ENCODE data around the gene LHX3.

Gene LHX3

GRCh38 chr9:136204838-136205706, at the start of gene LHX3:
LHX3 (minus strand) TSS chr9:136205128; CDS start chr9:136205012, 116 bp downstream.
- no peak for DNase-seq (ENCODE audit: low read depth in 2 of 2)

GRCh38 chr9:136253246-136254130, 48.6 kb upstream of the LHX3 start:
- no peak for DNase-seq (ENCODE audit: low read depth in 2 of 2)

GRCh38 chr9:136252846-136253245, 47.9 kb upstream of the LHX3 start:
- no peak for DNase-seq (ENCODE audit: low read depth in 2 of 2)

- DNase-seq (ENCODE audit: low read depth in 2 of 2) = no peak
Observed at GRCh38 chr9:136252281-136252680, 47.4 kb upstream of the LHX3 start.

GRCh38 chr9:136251264-136252115, 46.6 kb upstream of the LHX3 start:
- no peak for DNase-seq (ENCODE audit: low read depth in 2 of 2)

- DNase-seq (ENCODE audit: low read depth in 2 of 2) = no peak
Observed at GRCh38 chr9:136250676-136251075, 45.7 kb upstream of the LHX3 start.

GRCh38 chr9:136249877-136250559, 45.1 kb upstream of the LHX3 start:
- no peak for DNase-seq (ENCODE audit: low read depth in 2 of 2)

GRCh38 chr9:136248951-136249876, 44.3 kb upstream of the LHX3 start:
- no peak for DNase-seq (ENCODE audit: low read depth in 2 of 2)

GRCh38 chr9:136247947-136248637, 43.2 kb upstream of the LHX3 start:
- no peak for DNase-seq (ENCODE audit: low read depth in 2 of 2)

- DNase-seq (ENCODE audit: low read depth in 2 of 2) = no peak
Observed at GRCh38 chr9:136247551-136247916, 42.6 kb upstream of the LHX3 start.

- DNase-seq (ENCODE audit: low read depth in 2 of 2) = no peak
Observed at GRCh38 chr9:136246849-136247550, 42.1 kb upstream of the LHX3 start.

GRCh38 chr9:136245219-136246150, 40.6 kb upstream of the LHX3 start, which contains the start of gene QSOX2:
QSOX2 (minus strand) TSS chr9:136245812; CDS start chr9:136245803, 9 bp downstream.
- DNase-seq (ENCODE audit: low read depth in 2 of 2) = peak; percentile 71 to 72

- no peak for DNase-seq (ENCODE audit: low read depth in 2 of 2)
Observed at GRCh38 chr9:136244969-136245218, 40.0 kb upstream of the LHX3 start.

GRCh38 chr9:136244122-136244968, 39.4 kb upstream of the LHX3 start:
- peak; percentile 44 to 65 for DNase-seq (ENCODE audit: low read depth in 2 of 2)

- no peak for DNase-seq (ENCODE audit: low read depth in 2 of 2)
Observed at GRCh38 chr9:136243631-136244030, 38.7 kb upstream of the LHX3 start.

- no peak for DNase-seq (ENCODE audit: low read depth in 2 of 2)
Observed at GRCh38 chr9:136242918-136243525, 38.1 kb upstream of the LHX3 start.

GRCh38 chr9:136242248-136242647, 37.3 kb upstream of the LHX3 start:
- no peak for DNase-seq (ENCODE audit: low read depth in 2 of 2)

Data from activated CD8-positive, alpha-beta memory T cell treated with anti-CD3 and anti-CD28 coated beads for 4 hours (primary cell).